Activated CD4-positive, alpha-beta T cell treated with anti-CD3 and anti-CD28 coated beads, Interleukin-2, amount 10 ng/mL, durations not matched to agents 24 days and 14 days (primary cell): ENCODE data around the gene GZMM. TPM values are rescaled to one million over a fixed set of nuclear protein-coding genes. Genes with fewer than 3 reads are reported as not detected.

Experiments
- DNase-seq: peaks from one replicate; pipeline ENCODE4 v3.0.0; 2022
- H3K27ac Mint-ChIP-seq: one replicate; pipeline ENCODE4 v1.8.0; 2022; ENCODE audit warnings: mild to moderate bottlenecking, mixed read lengths
- H3K27me3 Mint-ChIP-seq: one replicate; pipeline ENCODE4 v1.8.0; 2022; ENCODE audit warnings: mixed read lengths
- H3K36me3 Mint-ChIP-seq: one replicate; pipeline ENCODE4 v1.8.0; 2022; ENCODE audit warnings: low read depth, mild to moderate bottlenecking, mixed read lengths
- H3K4me1 Mint-ChIP-seq: one replicate; pipeline ENCODE4 v1.8.0; 2021; ENCODE audit warnings: mixed read lengths
- H3K4me3 Mint-ChIP-seq: one replicate; pipeline ENCODE4 v1.8.0; 2022; ENCODE audit warnings: mild to moderate bottlenecking, moderate library complexity, mixed read lengths
- H3K9me3 Mint-ChIP-seq: one replicate; pipeline ENCODE4 v1.8.0; 2021; ENCODE audit warnings: mixed read lengths
- intact Hi-C: fragments of 100-400 bp; cut with micrococcal nuclease; formaldehyde crosslinking; loops from one replicate; pipeline ENCODE4 v1.15.1; 2023
- total RNA-seq: library from RNA; stranded (reverse); gene quantifications from 2 replicates; pipeline ENCODE4 v1.2.3, GENCODE V29; 2022

The GZMM gene
- 37.6 and 40.9 TPM in 2 replicates for total RNA-seq

- Mint-ChIP-seq H3K4me3 (peak within 1 kb of the TSS; percentile 87), H3K27me3 (no peaks in the 10 kb centered on the region), H3K36me3 (peaks cover 12% of the 10 kb centered on the region), H3K4me1 (peaks cover 18% of the 10 kb centered on the region), H3K9me3 (no peaks in the 10 kb centered on the region), H3K27ac (peak within 1 kb of the TSS; percentile 88)
- DNase-seq = peak; percentile 94
- intact Hi-C loops = no loop called here
Measured at GRCh38 chr19:543910-544608, at the start of gene GZMM. TSS of gene GZMM (plus strand) at chr19:544053. CDS start at chr19:544072, 19 bp downstream.

GRCh38 chr19:494171-495080 lies 49.4 kb upstream of the GZMM start:
- H3K4me1 Mint-ChIP-seq = peaks cover 2% of the 10 kb centered on the region
- H3K36me3 Mint-ChIP-seq = peaks cover 1% of the 10 kb centered on the region
- H3K9me3 Mint-ChIP-seq = no peaks in the 10 kb centered on the region
- peaks cover 14% of the 10 kb centered on the region for H3K27me3 Mint-ChIP-seq
- DNase-seq = no peak
- intact Hi-C loops = no loop called here
- H3K4me3 Mint-ChIP-seq = no peak overlapping the region
- H3K27ac Mint-ChIP-seq = no peak overlapping the region

GRCh38 chr19:495081-495401 lies 48.8 kb upstream of the GZMM start:
- Mint-ChIP-seq H3K4me3 (no peak overlapping the region), H3K9me3 (no peaks in the 10 kb centered on the region), H3K27me3 (peaks cover 17% of the 10 kb centered on the region), H3K4me1 (no peaks in the 10 kb centered on the region), H3K36me3 (peaks cover 1% of the 10 kb centered on the region), H3K27ac (no peak overlapping the region)
- intact Hi-C loops = no loop called here
- no peak for DNase-seq

DNA sequence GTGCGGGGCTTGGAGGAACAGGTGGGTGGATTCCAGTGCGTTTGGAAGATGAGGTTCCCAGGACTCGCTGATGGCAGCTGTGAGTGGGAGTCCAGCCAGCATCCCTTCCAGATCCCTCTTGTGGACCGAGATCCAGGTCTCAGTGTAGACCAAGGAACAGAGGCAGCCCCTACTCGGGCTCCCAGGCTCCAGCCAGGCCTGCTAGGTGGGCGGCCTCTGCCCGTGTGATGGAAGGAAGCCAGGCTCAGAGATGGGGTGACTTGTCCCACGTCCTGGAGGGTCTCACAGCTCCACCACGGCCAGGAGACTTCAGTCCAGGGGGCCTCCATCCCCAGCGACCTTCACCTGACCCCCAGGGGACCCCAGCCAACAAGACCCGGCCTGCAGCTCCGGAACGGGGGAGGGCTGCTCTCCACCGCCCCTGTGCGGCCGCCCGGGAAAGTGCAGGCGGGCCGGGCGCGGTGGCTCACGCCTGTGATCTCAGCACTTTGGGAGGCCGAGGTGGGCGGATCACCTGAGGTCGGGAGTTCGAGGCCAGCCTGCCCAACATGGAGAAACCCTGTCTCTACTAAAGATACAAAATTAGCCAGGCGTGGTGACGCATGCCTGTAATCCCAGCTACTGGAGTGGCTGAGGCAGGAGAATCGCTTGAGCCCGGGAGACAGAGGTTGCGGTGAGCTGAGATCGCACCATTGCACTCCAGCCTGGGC lies 48.3 kb upstream of the GZMM start:
- peak; percentile 87 for DNase-seq
- Mint-ChIP-seq H3K27ac (no peak overlapping the region), H3K36me3 (peaks cover 1% of the 10 kb centered on the region), H3K9me3 (no peaks in the 10 kb centered on the region), H3K27me3 (peaks cover 17% of the 10 kb centered on the region), H3K4me1 (no peaks in the 10 kb centered on the region), H3K4me3 (no peak overlapping the region)
- intact Hi-C loops = no loop called here

DNA sequence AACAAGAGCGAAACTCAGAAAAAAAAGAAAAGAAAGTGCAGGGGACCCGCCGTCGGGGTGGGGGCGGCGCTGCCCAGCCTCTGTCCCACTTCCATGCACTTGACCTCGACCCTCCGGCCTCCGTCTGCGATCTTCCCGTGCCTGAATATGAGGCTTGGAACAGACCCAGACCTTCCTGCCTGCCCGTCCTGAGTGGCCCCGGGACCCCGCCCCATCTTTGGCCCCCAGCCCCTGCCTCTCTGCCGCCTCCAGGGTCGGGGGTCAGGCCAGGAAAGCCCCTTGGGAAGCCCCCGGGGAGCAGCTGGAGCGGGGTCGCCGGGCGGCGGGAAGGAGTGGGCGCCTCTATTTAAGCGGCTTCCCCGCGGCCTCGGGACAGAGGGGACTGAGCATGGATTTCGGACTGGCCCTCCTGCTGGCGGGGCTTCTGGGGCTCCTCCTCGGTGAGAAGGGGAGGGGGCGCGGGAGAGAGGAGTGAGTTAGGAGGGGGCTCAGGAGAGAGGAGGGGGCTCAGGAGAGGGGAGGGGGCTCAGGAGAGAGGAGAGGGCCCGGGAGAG lies 47.7 kb upstream of the GZMM start, which contains the start of gene MADCAM1:
Gene MADCAM1 (plus strand): TSS at position 375 of the 554 bp plus-strand sequence. CDS start 14 bp downstream, at position 389.
- no peak for DNase-seq
- Mint-ChIP-seq H3K27ac (no peak within 1 kb of the TSS), H3K36me3 (peaks cover 1% of the 10 kb centered on the region), H3K9me3 (no peaks in the 10 kb centered on the region), H3K4me3 (no peak within 1 kb of the TSS), H3K4me1 (no peaks in the 10 kb centered on the region), H3K27me3 (peaks cover 17% of the 10 kb centered on the region)
- intact Hi-C loops = no loop called here

GRCh38 chr19:496986-497385 lies 46.9 kb upstream of the GZMM start:
- Mint-ChIP-seq H3K27ac (no peak overlapping the region), H3K27me3 (peaks cover 19% of the 10 kb centered on the region), H3K4me3 (no peak overlapping the region), H3K4me1 (no peaks in the 10 kb centered on the region), H3K36me3 (peaks cover 1% of the 10 kb centered on the region), H3K9me3 (no peaks in the 10 kb centered on the region)
- intact Hi-C loops = no loop called here
- no peak for DNase-seq

- Mint-ChIP-seq H3K27me3 (peaks cover 19% of the 10 kb centered on the region), H3K4me3 (no peak overlapping the region), H3K27ac (no peak overlapping the region), H3K36me3 (peaks cover 1% of the 10 kb centered on the region), H3K4me1 (peaks cover 1% of the 10 kb centered on the region), H3K9me3 (no peaks in the 10 kb centered on the region)
- DNase-seq = no peak
- intact Hi-C loops = no loop called here
Measured at GRCh38 chr19:497491-497868, 46.4 kb upstream of the GZMM start.

- Mint-ChIP-seq H3K4me1 (peaks cover 4% of the 10 kb centered on the region), H3K4me3 (no peak overlapping the region)
- intact Hi-C loops = no loop called here
Measured at GRCh38 chr19:497869-498510, 45.9 kb upstream of the GZMM start.

GRCh38 chr19:498511-498891 lies 45.4 kb upstream of the GZMM start:
- intact Hi-C loops = no loop called here
- no peak overlapping the region for H3K27ac Mint-ChIP-seq
- no peaks in the 10 kb centered on the region for H3K36me3 Mint-ChIP-seq
- DNase-seq = no peak
- peaks cover 4% of the 10 kb centered on the region for H3K4me1 Mint-ChIP-seq
- peaks cover 19% of the 10 kb centered on the region for H3K27me3 Mint-ChIP-seq
- H3K4me3 Mint-ChIP-seq = no peak overlapping the region
- H3K9me3 Mint-ChIP-seq = no peaks in the 10 kb centered on the region

More at GRCh38 chr19:497869-498510, 45.9 kb upstream of the GZMM start:
- Mint-ChIP-seq H3K27me3 (peaks cover 19% of the 10 kb centered on the region), H3K9me3 (no peaks in the 10 kb centered on the region), H3K27ac (no peak overlapping the region), H3K36me3 (no peaks in the 10 kb centered on the region)
- no peak for DNase-seq

GRCh38 chr19:498977-499623 lies 44.8 kb upstream of the GZMM start:
- DNase-seq = no peak
- H3K4me3 Mint-ChIP-seq = no peak overlapping the region
- intact Hi-C loops = no loop called here
- peaks cover 19% of the 10 kb centered on the region for H3K27me3 Mint-ChIP-seq
- no peaks in the 10 kb centered on the region for H3K9me3 Mint-ChIP-seq
- no peaks in the 10 kb centered on the region for H3K36me3 Mint-ChIP-seq
- H3K4me1 Mint-ChIP-seq = peaks cover 4% of the 10 kb centered on the region
- H3K27ac Mint-ChIP-seq = peak overlapping the region; percentile 41

DNA sequence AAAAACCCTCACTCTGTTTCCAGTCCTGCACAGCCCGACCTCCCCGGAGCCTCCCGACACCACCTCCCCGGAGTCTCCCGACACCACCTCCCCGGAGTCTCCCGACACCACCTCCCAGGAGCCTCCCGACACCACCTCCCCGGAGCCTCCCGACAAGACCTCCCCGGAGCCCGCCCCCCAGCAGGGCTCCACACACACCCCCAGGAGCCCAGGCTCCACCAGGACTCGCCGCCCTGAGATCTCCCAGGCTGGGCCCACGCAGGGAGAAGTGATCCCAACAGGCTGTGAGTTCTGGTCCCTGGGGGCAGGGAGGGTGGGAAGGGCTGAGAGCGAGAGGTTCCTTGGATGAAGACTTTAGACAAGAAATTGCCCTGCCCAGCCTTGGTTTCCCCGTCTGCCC lies 42.2 kb upstream of the GZMM start:
- no peaks in the 10 kb centered on the region for H3K9me3 Mint-ChIP-seq
- intact Hi-C loops = no loop called here
- H3K27me3 Mint-ChIP-seq = peaks cover 16% of the 10 kb centered on the region
- H3K27ac Mint-ChIP-seq = no peak overlapping the region
- no peak for DNase-seq
- H3K36me3 Mint-ChIP-seq = no peaks in the 10 kb centered on the region
- peaks cover 9% of the 10 kb centered on the region for H3K4me1 Mint-ChIP-seq
- no peak overlapping the region for H3K4me3 Mint-ChIP-seq

GRCh38 chr19:504616-505015 lies 39.2 kb upstream of the GZMM start:
- Mint-ChIP-seq H3K4me1 (peaks cover 24% of the 10 kb centered on the region), H3K4me3 (no peak overlapping the region), H3K36me3 (peaks cover 2% of the 10 kb centered on the region), H3K9me3 (no peaks in the 10 kb centered on the region), H3K27me3 (peaks cover 2% of the 10 kb centered on the region), H3K27ac (no peak overlapping the region)
- no peak for DNase-seq
- intact Hi-C loops = loop anchor here (5.0 kb wide), 1 partner anchor 122 kb away; no protein-coding TSS in a partner anchor
